Middle frontal gyrus (tissue), 1 donor: Measurements from ENCODE around the gene XAB2.
"Not testable (repeated sequence)": the region's sequence is repeated elsewhere in the genome, so short reads cannot be mapped to it uniquely, and the experiment has no call there.

Source experiments
- DNase-seq: peaks from one replicate; pipeline ENCODE4 v3.0.0-alpha.2; 2015; ENCODE audit warnings: low spot score; ENCODE audit errors: extremely low spot score

Gene XAB2

GRCh38 chr19:7650148-7650547 lies 20.8 kb upstream of the XAB2 start:
- no peak for DNase-seq

GRCh38 chr19:7648265-7649014 lies 19.1 kb upstream of the XAB2 start:
- DNase-seq = no peak

- DNase-seq = no peak
Observed at GRCh38 chr19:7647156-7647555, 17.8 kb upstream of the XAB2 start.

- DNase-seq = no peak
Observed at GRCh38 chr19:7646426-7646700, 17.0 kb upstream of the XAB2 start.

GRCh38 chr19:7645656-7646425 lies 16.5 kb upstream of the XAB2 start:
- no peak for DNase-seq

GRCh38 chr19:7645163-7645562 lies 15.8 kb upstream of the XAB2 start:
- no peak for DNase-seq

GRCh38 chr19:7644550-7644877 lies 15.2 kb upstream of the XAB2 start:
- DNase-seq = no peak

GRCh38 chr19:7643629-7644549 lies 14.5 kb upstream of the XAB2 start:
- DNase-seq = not testable (repeated sequence)

- no peak for DNase-seq
Observed at GRCh38 chr19:7643031-7643415, 13.7 kb upstream of the XAB2 start.

- DNase-seq = no peak
Observed at GRCh38 chr19:7642295-7643030, 13.1 kb upstream of the XAB2 start.

GRCh38 chr19:7641290-7642276 lies 12.2 kb upstream of the XAB2 start:
- no peak for DNase-seq

GRCh38 chr19:7640803-7641202 lies 11.5 kb upstream of the XAB2 start:
- no peak for DNase-seq

- no peak for DNase-seq
Observed at GRCh38 chr19:7639863-7640348, 10.6 kb upstream of the XAB2 start.

GRCh38 chr19:7638802-7639465 lies 9.6 kb upstream of the XAB2 start:
- no peak for DNase-seq

- DNase-seq = no peak
Observed at GRCh38 chr19:7637374-7638256, 8.3 kb upstream of the XAB2 start.

GRCh38 chr19:7636691-7637373 lies 7.5 kb upstream of the XAB2 start, which contains the start of gene STXBP2:
Gene STXBP2, plus strand, starts transcription at chr19:7637110. Its CDS starts 40 bp downstream, at chr19:7637150.
- DNase-seq = no peak

GRCh38 chr19:7636317-7636690 lies 7.0 kb upstream of the XAB2 start:
- no peak for DNase-seq

GRCh38 chr19:7635670-7636069 lies 6.3 kb upstream of the XAB2 start:
- no peak for DNase-seq
